ENCODE measurements around the gene BCL7A. TPM values are rescaled to one million over a fixed set of nuclear protein-coding genes. Genes with fewer than 3 reads are reported as not detected.

Gene BCL7A
- total RNA-seq, 1 experiment from 2014 or later, result 18.2 TPM

- Histone ChIP-seq H4K8ac (replicated peaks; ENCODE audit: insufficient read length, low read depth, low read length) (no peak overlapping the region), H2BK5ac (ENCODE audit: insufficient read length, low read length) (no peak overlapping the region), H2BK20ac (ENCODE audit: low read depth, low read length, poor library complexity, severe bottlenecking) (no peak overlapping the region), H3K79me2 (ENCODE audit: insufficient read depth, low read length) (no peaks in the 10 kb centered on the region), H3K9ac (ENCODE audit: extremely low read depth, insufficient read length, low read length) (no peak overlapping the region), H3K56ac (ENCODE audit: insufficient read length, low read depth, low read length) (no peak overlapping the region), H4K20me1 (ENCODE audit: control insufficient read depth, insufficient read depth, insufficient read length) (no peaks in the 10 kb centered on the region), H2BK15ac (ENCODE audit: low read depth, low read length) (no peak overlapping the region), H3K27ac (ENCODE audit: insufficient read length, low read depth, low read length) (no peak overlapping the region), H3K4ac (ENCODE audit: low read depth, low read length) (no peak overlapping the region), H3K23me2 (ENCODE audit: insufficient read length, low read depth, low read length, poor library complexity, severe bottlenecking) (no peaks in the 10 kb centered on the region), H3T11ph (ENCODE audit: low read length) (no peak overlapping the region), H3K14ac (ENCODE audit: insufficient read depth, low read length) (no peak overlapping the region), H4K5ac (ENCODE audit: insufficient read length, low read depth, low read length) (no peak overlapping the region), H2BK120ac (ENCODE audit: low read depth, low read length, poor library complexity, severe bottlenecking) (no peak overlapping the region), H3K27me3 (ENCODE audit: insufficient read depth, low read length) (no peaks in the 10 kb centered on the region), H3K9me3 (ENCODE audit: control insufficient read depth, low read depth, low read length) (no peaks in the 10 kb centered on the region), H3K18ac (ENCODE audit: insufficient read length, low read depth, low read length) (no peak overlapping the region), H3K4me2 (ENCODE audit: insufficient read depth, insufficient read length, low read length) (no peak overlapping the region), H3K4me1 (ENCODE audit: insufficient read depth, low read length) (no peaks in the 10 kb centered on the region), H3K23ac (ENCODE audit: insufficient read length, low read depth, low read length) (no peak overlapping the region), H4K91ac (ENCODE audit: insufficient read length, low read depth, low read length) (no peak overlapping the region), H2AFZ (ENCODE audit: low read length) (no peak overlapping the region), H3K79me1 (ENCODE audit: insufficient read depth, low read depth, low read length, poor library complexity, severe bottlenecking) (no peaks in the 10 kb centered on the region), H2AK5ac (ENCODE audit: insufficient read length, low read length) (no peak overlapping the region), H2BK12ac (ENCODE audit: insufficient read length, low read depth, low read length) (no peak overlapping the region)
- H3K4me3 Mint-ChIP-seq, result no peak overlapping the region
- no peak for DNase-seq
- H3K4me1 Mint-ChIP-seq, result peaks cover 0 to 4% of the 10 kb centered on the region in 2 experiments; a peak in 1 of 4 replicates
- WGBS (ENCODE audit: extremely low coverage, insufficient read length, low lambda C conversion rate), result no CpG with 5 or more reads among the region's 11 CpGs
- H3K27me3 Mint-ChIP-seq (ENCODE audit: low read depth), result no peaks in the 10 kb centered on the region
- H3K27ac Mint-ChIP-seq, result peak overlapping the region; percentile 17 to 72 (median 56); a peak in 4 of 7 replicates
- TF ChIP-seq CTCF (conservative IDR thresholded peaks at IDR 0.05), result no peak
- peaks cover 13 to 65% (median 51%) of the 10 kb centered on the region in 3 experiments; a peak in 6 of 7 replicates for H3K36me3 Mint-ChIP-seq (ENCODE audit: insufficient read depth in 1 of 3, low read depth in 3 of 3)
- no peaks in the 10 kb centered on the region for H3K9me3 Mint-ChIP-seq
These were observed 21.2 kb downstream of the BCL7A start for GRCh38 chr12:122042910-122043309.

Data from H9 (cell line).